T-helper 17 cell (primary cell): ENCODE measurements around the gene CUL3. TPM values are rescaled to one million over a fixed set of nuclear protein-coding genes. Genes with fewer than 3 reads are reported as not detected.

Source experiments
- ATAC-seq: fragments of 150-1000 bp; cut with Tn5 transposase; 2 replicates; pipeline ENCODE4 v1.10.0; 2021; ENCODE audit warnings: mild to moderate bottlenecking, moderate library complexity
- DNase-seq, 3 donors: peaks; one replicate each; pipeline versions ENCODE4 v3.0.0 to v3.0.0-alpha.2; 2020 to 2021
- H3K9me3 ChIP-seq: one replicate; pipeline ENCODE4 v1.7.0; 2013; ENCODE audit warnings: low read length, mild to moderate bottlenecking; ENCODE audit not compliant: control insufficient read depth, poor library complexity, severe bottlenecking
- H3K27ac Mint-ChIP-seq: one replicate; pipeline ENCODE4 v1.8.0; 2022; ENCODE audit warnings: mild to moderate bottlenecking, moderate library complexity, mixed read lengths
- H3K27me3 Mint-ChIP-seq: one replicate; pipeline ENCODE4 v1.8.0; 2022; ENCODE audit warnings: mixed read lengths
- H3K36me3 Mint-ChIP-seq: one replicate; pipeline ENCODE4 v1.8.0; 2022; ENCODE audit warnings: low read depth, mixed read lengths
- H3K4me1 Mint-ChIP-seq: one replicate; pipeline ENCODE4 v1.8.0; 2022; ENCODE audit warnings: mild to moderate bottlenecking, mixed read lengths
- H3K4me3 Mint-ChIP-seq: one replicate; pipeline ENCODE4 v1.8.0; 2022; ENCODE audit warnings: mild to moderate bottlenecking, moderate library complexity, mixed read lengths
- total RNA-seq, 4 donors: library from RNA in 2 of 4; stranded (reverse) in 2 of 4; gene quantifications; one replicate each; pipeline ENCODE4 v1.2.3 and lab custom pipeline; 2022 to 2026

CUL3 gene
- total RNA-seq, 2 donors from 2014 or later: 94.8 to 99.7 TPM

- H3K4me1 Mint-ChIP-seq: peaks cover 5% of the 10 kb centered on the region
- ATAC-seq (no peak), DNase-seq (no peak)
Measured at GRCh38 chr2:224436634-224437033, 148.5 kb downstream of the CUL3 start.

GRCh38 chr2:224434618-224435017 lies 150.5 kb downstream of the CUL3 start:
- H3K9me3 ChIP-seq: no peaks in the 10 kb centered on the region
- H3K27ac Mint-ChIP-seq: no peak overlapping the region
- peaks cover 33% of the 10 kb centered on the region for H3K27me3 Mint-ChIP-seq
- no peak for ATAC-seq
- no peaks in the 10 kb centered on the region for H3K36me3 Mint-ChIP-seq
- no peak overlapping the region for H3K4me3 Mint-ChIP-seq
- no peak for DNase-seq
- no peaks in the 10 kb centered on the region for H3K4me1 Mint-ChIP-seq

More at GRCh38 chr2:224436634-224437033, 148.5 kb downstream of the CUL3 start:
- no peak overlapping the region for H3K27ac Mint-ChIP-seq
- no peaks in the 10 kb centered on the region for H3K9me3 ChIP-seq
- peaks cover 47% of the 10 kb centered on the region for H3K27me3 Mint-ChIP-seq
- no peak overlapping the region for H3K4me3 Mint-ChIP-seq
- H3K36me3 Mint-ChIP-seq: peaks cover under 1% of the 10 kb centered on the region

DNA sequence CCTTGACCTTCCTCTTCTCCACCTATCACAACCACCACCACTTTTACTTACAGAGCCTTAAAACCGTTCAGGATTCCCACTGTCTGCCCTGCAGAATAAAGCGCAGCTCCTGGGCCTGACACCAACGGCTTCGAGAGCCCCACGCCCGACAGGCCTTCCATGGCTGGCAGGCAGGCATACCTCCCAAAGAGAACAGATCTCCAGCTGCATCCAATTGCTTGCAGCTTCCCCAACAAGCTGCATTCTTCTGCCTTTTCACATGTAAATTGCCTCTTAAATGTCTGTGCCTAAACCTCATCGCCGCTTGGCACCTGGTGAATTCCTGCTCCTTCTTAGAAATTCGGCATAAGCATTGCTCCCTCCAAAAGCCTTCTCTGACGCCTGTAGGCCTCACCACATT lies 151.7 kb downstream of the CUL3 start:
- Mint-ChIP-seq H3K27me3 (peaks cover 26% of the 10 kb centered on the region), H3K4me3 (no peak overlapping the region), H3K36me3 (no peaks in the 10 kb centered on the region), H3K27ac (no peak overlapping the region), H3K4me1 (no peaks in the 10 kb centered on the region)
- no peak for DNase-seq
- H3K9me3 ChIP-seq: no peaks in the 10 kb centered on the region
- no peak for ATAC-seq

DNA sequence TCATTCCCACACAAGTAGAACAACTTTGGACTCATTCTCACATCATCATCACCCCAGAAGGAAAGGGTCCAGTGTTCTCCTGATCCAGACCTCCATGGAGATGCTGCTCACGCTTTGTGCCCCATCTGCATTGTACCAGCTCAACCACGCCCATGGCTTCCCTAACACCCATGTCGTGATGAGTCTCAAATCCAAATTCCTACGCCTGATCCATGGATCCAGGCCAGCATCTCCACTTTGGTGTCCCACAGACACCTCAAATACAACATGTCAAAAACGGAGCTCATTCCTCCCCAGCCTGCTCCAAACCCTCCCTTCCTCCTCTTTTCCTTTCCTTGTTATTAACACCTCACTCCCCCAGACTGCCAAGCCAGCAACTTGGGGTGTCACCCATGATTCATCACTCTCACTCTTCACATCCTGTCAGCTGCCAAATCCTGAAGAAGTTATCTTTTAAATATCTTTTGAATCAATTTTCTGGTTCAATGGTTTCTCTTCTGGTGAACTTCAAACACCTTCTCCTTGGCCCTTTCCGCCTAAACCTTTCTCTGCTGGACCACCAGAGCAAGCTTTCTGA lies 153.1 kb downstream of the CUL3 start:
- Mint-ChIP-seq H3K27ac (no peak overlapping the region), H3K4me3 (no peak overlapping the region), H3K36me3 (no peaks in the 10 kb centered on the region), H3K27me3 (peaks cover 26% of the 10 kb centered on the region), H3K4me1 (no peaks in the 10 kb centered on the region)
- no peak for ATAC-seq
- no peak for DNase-seq
- no peaks in the 10 kb centered on the region for H3K9me3 ChIP-seq

DNA sequence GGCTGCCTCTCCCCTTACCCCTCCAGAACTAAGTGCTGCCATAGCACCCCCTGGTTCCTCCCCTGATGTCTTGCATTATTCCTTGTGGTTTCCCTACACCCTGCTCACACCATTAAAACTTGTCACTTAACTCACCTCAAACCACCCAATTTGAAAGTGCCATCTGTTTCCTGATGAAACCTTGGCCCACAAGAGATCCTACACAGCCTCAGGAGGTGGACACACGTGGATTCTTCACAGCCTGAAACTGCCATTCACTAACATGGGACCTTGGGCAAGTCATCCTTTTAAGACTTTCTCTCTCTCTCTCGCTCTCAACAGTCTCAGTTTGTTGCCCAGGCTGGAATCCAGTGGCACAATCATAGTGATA lies 155.7 kb downstream of the CUL3 start:
- no peaks in the 10 kb centered on the region for H3K4me1 Mint-ChIP-seq
- ATAC-seq (no peak), DNase-seq (no peak)
- H3K9me3 ChIP-seq: no peaks in the 10 kb centered on the region
- no peak overlapping the region for H3K27ac Mint-ChIP-seq
- no peaks in the 10 kb centered on the region for H3K36me3 Mint-ChIP-seq
- peaks cover 8% of the 10 kb centered on the region for H3K27me3 Mint-ChIP-seq
- H3K4me3 Mint-ChIP-seq: no peak overlapping the region

- DNase-seq (no peak), ATAC-seq (no peak)
- Mint-ChIP-seq H3K27ac (no peak overlapping the region), H3K27me3 (peaks cover 8% of the 10 kb centered on the region), H3K36me3 (no peaks in the 10 kb centered on the region), H3K4me3 (no peak overlapping the region), H3K4me1 (no peaks in the 10 kb centered on the region)
- no peaks in the 10 kb centered on the region for H3K9me3 ChIP-seq
Measured at GRCh38 chr2:224428787-224429440, 156.2 kb downstream of the CUL3 start.

- no peaks in the 10 kb centered on the region for H3K9me3 ChIP-seq
- no peak for DNase-seq
- Mint-ChIP-seq H3K27ac (no peak overlapping the region), H3K36me3 (no peaks in the 10 kb centered on the region), H3K4me1 (no peaks in the 10 kb centered on the region), H3K27me3 (peaks cover 8% of the 10 kb centered on the region), H3K4me3 (no peak overlapping the region)
- no peak for ATAC-seq
Measured at GRCh38 chr2:224427471-224427870, 157.7 kb downstream of the CUL3 start.

- DNase-seq (no peak), ATAC-seq (no peak)
- no peaks in the 10 kb centered on the region for H3K9me3 ChIP-seq
- no peaks in the 10 kb centered on the region for H3K4me1 Mint-ChIP-seq
- H3K27me3 Mint-ChIP-seq: no peaks in the 10 kb centered on the region
- H3K27ac Mint-ChIP-seq: no peak overlapping the region
- H3K36me3 Mint-ChIP-seq: no peaks in the 10 kb centered on the region
- H3K4me3 Mint-ChIP-seq: no peak overlapping the region
Measured at GRCh38 chr2:224426656-224427055, 158.5 kb downstream of the CUL3 start.

GRCh38 chr2:224421065-224421464 lies 164.1 kb downstream of the CUL3 start:
- Mint-ChIP-seq H3K36me3 (no peaks in the 10 kb centered on the region), H3K4me1 (no peaks in the 10 kb centered on the region), H3K27me3 (no peaks in the 10 kb centered on the region), H3K27ac (no peak overlapping the region), H3K4me3 (no peak overlapping the region)
- no peak for DNase-seq
- H3K9me3 ChIP-seq: no peaks in the 10 kb centered on the region
- ATAC-seq: no peak

Other genes starting within 250 kb of the CUL3 start
- 1 to 10 TPM; 2.7 to 3.3 TPM for gene FAM124B, start 183.3 kb downstream of the CUL3 start, total RNA-seq
- not detected for gene CCDC195, start 131.0 kb upstream of the CUL3 start, total RNA-seq